ENCODE results near the gene METTL3. TPM values are rescaled to one million over a fixed set of nuclear protein-coding genes. Genes with fewer than 3 reads are reported as not detected.
A peak's percentile ranks its signal among the peaks of the same experiment; 100 is the strongest.

The METTL3 gene
- total and polyA plus RNA-seq, 2 of the 8 experiments (the other 6 are each of a cell fraction or from before 2014, with no cell fraction given), result 103 to 144 TPM

DNA sequence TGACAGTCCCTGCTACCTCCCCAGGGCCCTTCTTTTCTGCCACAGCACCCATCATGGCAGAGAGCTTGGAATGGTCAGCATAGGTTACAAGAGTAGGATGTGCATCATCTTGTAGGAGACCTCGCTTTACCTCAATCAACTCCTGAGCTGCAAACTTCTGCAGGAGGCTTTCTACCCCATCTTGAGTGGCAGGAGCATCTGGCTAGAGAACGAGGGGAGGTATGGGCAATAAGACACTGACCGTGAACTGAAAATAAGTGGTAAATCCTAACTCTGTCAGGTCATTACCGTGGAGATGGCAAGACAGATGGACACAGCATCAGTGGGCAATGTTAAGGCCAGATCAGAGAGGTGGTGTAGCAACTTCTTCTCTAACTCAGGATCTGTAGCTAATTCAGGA is 7.8 kb downstream of the METTL3 start:
- Histone ChIP-seq H2BK15ac (ENCODE audit: low read length) (no peak overlapping the region), H3K14ac (ENCODE audit: insufficient read length) (no peak overlapping the region), H4K8ac (ENCODE audit: extremely low read depth, insufficient read depth, low read length) (peak overlapping the region; percentile 53), H3K36me3 (ENCODE audit: control insufficient read depth in 2 of 4, insufficient read depth in 4 of 4, low read length in 3 of 4) (peaks cover 29 to 79% (median 48%) of the 10 kb centered on the region in 4 experiments), H3K79me2 (ENCODE audit: control insufficient read depth in 1 of 2, insufficient read depth in 2 of 2, low read length in 2 of 2) (peaks cover 3 to 50% of the 10 kb centered on the region in 2 experiments; a peak in 3 of 4 replicates), H4K20me1 (replicated peaks in 1 of 2; ENCODE audit: control insufficient read depth in 1 of 2, insufficient read depth in 2 of 2, low read length in 2 of 2) (peaks cover 0 to 10% of the 10 kb centered on the region in 2 experiments), H2BK5ac (ENCODE audit: low read depth, low read length) (peak overlapping the region; percentile 6; the same call in 1 of the 2 replicates), H3K27ac (ENCODE audit: low read depth, low read length) (no peak overlapping the region), H3K4me1 (replicated peaks in 1 of 4; ENCODE audit: control insufficient read depth in 3 of 4, insufficient read depth in 4 of 4, low read length in 3 of 4) (peaks cover 0 to 4% (median 1%) of the 10 kb centered on the region in 4 experiments; a peak in 2 of 7 replicates), H3K27me3 (replicated peaks in 1 of 4; ENCODE audit: control insufficient read depth in 3 of 4, extremely low read depth in 1 of 4, insufficient read depth in 3 of 4, low read length in 3 of 4) (no peaks in the 10 kb centered on the region), H3K79me1 (ENCODE audit: low read depth, low read length) (0 out of 2 replicates have a peak, but pooled peaks cover 5% of the 10 kb centered on the region), H2AFZ (ENCODE audit: low read length) (no peak overlapping the region), H3K23me2 (ENCODE audit: low read depth, low read length) (no peaks in the 10 kb centered on the region), H3K4me2 (ENCODE audit: insufficient read depth in 1 of 2, low read depth in 2 of 2, low read length in 2 of 2) (no peak overlapping the region), H2AK5ac (ENCODE audit: low read depth, low read length) (no peak overlapping the region), H2BK12ac (ENCODE audit: low read depth, low read length) (no peak overlapping the region), H3K56ac (replicated peaks; ENCODE audit: insufficient read length, low read depth, low read length) (no peak overlapping the region), H4K5ac (ENCODE audit: insufficient read length, low read depth, low read length) (no peak overlapping the region), H4K91ac (replicated peaks; ENCODE audit: insufficient read length, low read length) (no peak overlapping the region), H3K9ac (replicated peaks in 1 of 4; ENCODE audit: extremely low read depth in 1 of 4, low read depth in 3 of 4, low read length in 3 of 4) (no peak overlapping the region), H3K18ac (ENCODE audit: extremely low read depth, low read length) (no peak overlapping the region), H3K4me3 (ENCODE audit: extremely low read depth in 1 of 4, insufficient read depth in 2 of 4, low read depth in 3 of 4, low read length in 4 of 4) (no peak overlapping the region), H3K9me3 (ENCODE audit: insufficient read depth in 2 of 2, low read depth in 1 of 2, low read length in 1 of 2) (no peaks in the 10 kb centered on the region), H3K23ac (ENCODE audit: insufficient read length) (no peak overlapping the region), H2BK120ac (replicated peaks; ENCODE audit: low read depth, low read length) (no peak overlapping the region), H2BK20ac (ENCODE audit: low read length) (no peak overlapping the region), H3K4ac (replicated peaks; ENCODE audit: insufficient read length, low read depth, low read length) (no peak overlapping the region)
- WGBS, 2 experiments (ENCODE audit: extremely low coverage in 1 of 2, insufficient coverage in 1 of 2, insufficient read length in 1 of 2, insufficient replicate concordance in 2 of 2, low coverage in 1 of 2, low lambda C conversion rate in 2 of 2, missing lambda C conversion rate in 1 of 2), result 70% methylated on average over 4 of the region's 4 CpGs; no CpG with 5 or more reads in 1 of the 2 experiments
- DNase-seq (ENCODE audit: low read depth in 1 of 2, low spot score in 2 of 2) (peak in 1 of 2 experiments; percentile 32), FAIRE-seq (no peak)
- CTCF ChIA-PET (ENCODE audit: partially characterized antibody), result interaction anchor here (1.6 kb wide), 1 partner anchor 53 kb away, joined by 7 read pairs; no protein-coding TSS in a partner anchor
- POLR2A ChIA-PET (ENCODE audit: partially characterized antibody), result interaction anchor here (0.7 to 5.9 kb wide), 10 partner anchors 7 to 31 kb away, joined by 3 to 61 read pairs (median 4); partner anchors contain the start of genes METTL3 and TOX4
- TF ChIP-seq NANOG (IDR thresholded peaks at IDR 0.05; ENCODE audit: insufficient read depth, low read depth, low read length, poor library complexity, severe bottlenecking) (no peak), ASH2L (IDR thresholded peaks at IDR 0.05; ENCODE audit: low read length) (no peak)
- TF ChIP-seq, protein P1, sequence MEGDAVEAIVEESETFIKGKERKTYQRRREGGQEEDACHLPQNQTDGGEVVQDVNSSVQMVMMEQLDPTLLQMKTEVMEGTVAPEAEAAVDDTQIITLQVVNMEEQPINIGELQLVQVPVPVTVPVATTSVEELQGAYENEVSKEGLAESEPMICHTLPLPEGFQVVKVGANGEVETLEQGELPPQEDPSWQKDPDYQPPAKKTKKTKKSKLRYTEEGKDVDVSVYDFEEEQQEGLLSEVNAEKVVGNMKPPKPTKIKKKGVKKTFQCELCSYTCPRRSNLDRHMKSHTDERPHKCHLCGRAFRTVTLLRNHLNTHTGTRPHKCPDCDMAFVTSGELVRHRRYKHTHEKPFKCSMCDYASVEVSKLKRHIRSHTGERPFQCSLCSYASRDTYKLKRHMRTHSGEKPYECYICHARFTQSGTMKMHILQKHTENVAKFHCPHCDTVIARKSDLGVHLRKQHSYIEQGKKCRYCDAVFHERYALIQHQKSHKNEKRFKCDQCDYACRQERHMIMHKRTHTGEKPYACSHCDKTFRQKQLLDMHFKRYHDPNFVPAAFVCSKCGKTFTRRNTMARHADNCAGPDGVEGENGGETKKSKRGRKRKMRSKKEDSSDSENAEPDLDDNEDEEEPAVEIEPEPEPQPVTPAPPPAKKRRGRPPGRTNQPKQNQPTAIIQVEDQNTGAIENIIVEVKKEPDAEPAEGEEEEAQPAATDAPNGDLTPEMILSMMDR (IDR thresholded peaks at IDR 0.05; ENCODE audit: control extremely low read depth in 1 of 3, insufficient read depth in 1 of 3, low read depth in 1 of 3, low read length in 3 of 3), result no peak
